ENCODE data around the gene GRM8.

DNA sequence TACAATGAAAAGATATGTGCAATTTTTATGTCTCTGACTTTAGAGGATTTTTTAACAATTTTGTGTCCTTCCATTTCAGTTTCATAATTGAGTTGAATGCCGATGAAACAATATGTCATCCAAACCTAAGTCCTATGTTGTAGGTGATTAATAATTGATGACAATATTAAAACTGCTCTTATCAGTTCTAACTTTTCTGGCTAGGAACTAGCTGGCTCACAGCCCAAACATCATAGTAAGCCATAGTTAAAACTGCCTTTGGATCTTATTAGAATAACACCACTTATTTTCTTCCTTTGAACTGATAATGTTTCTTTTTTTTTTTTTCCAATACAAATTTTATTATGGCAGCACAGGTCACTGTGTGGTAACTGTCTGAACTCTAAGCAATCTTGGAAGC lies 230.9 kb downstream of the GRM8 start:
- TF ChIP-seq, protein P1, sequence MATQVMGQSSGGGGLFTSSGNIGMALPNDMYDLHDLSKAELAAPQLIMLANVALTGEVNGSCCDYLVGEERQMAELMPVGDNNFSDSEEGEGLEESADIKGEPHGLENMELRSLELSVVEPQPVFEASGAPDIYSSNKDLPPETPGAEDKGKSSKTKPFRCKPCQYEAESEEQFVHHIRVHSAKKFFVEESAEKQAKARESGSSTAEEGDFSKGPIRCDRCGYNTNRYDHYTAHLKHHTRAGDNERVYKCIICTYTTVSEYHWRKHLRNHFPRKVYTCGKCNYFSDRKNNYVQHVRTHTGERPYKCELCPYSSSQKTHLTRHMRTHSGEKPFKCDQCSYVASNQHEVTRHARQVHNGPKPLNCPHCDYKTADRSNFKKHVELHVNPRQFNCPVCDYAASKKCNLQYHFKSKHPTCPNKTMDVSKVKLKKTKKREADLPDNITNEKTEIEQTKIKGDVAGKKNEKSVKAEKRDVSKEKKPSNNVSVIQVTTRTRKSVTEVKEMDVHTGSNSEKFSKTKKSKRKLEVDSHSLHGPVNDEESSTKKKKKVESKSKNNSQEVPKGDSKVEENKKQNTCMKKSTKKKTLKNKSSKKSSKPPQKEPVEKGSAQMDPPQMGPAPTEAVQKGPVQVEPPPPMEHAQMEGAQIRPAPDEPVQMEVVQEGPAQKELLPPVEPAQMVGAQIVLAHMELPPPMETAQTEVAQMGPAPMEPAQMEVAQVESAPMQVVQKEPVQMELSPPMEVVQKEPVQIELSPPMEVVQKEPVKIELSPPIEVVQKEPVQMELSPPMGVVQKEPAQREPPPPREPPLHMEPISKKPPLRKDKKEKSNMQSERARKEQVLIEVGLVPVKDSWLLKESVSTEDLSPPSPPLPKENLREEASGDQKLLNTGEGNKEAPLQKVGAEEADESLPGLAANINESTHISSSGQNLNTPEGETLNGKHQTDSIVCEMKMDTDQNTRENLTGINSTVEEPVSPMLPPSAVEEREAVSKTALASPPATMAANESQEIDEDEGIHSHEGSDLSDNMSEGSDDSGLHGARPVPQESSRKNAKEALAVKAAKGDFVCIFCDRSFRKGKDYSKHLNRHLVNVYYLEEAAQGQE (IDR thresholded peaks at IDR 0.05; ENCODE audit: insufficient read depth in 1 of 2, low read depth in 2 of 2, low read length in 2 of 2): no peak
- TF ChIP-seq POLR2AphosphoS5 (IDR thresholded peaks at IDR 0.05; ENCODE audit: low read depth, low read length) (no peak), SIN3A (IDR thresholded peaks at IDR 0.05; ENCODE audit: borderline replicate concordance, insufficient read depth, low read length) (no peak), TAF1 (IDR thresholded peaks at IDR 0.05; ENCODE audit: borderline replicate concordance, insufficient read depth, low read length) (no peak)

All from PFSK-1 (cell line).